GM12878 (cell line): ENCODE results near the gene FBXO21. TPM values are rescaled to one million over a fixed set of nuclear protein-coding genes. Genes with fewer than 3 reads are reported as not detected.
"Not testable (repeated sequence)": the region's sequence is repeated elsewhere in the genome, so short reads cannot be mapped to it uniquely, and the experiment has no call there.

ENCODE experiments used
- ATAC-seq: fragments of 200-7000 bp; cut with Tn5 transposase; 3 replicates; pipeline ENCODE4 v1.9.1; 2020; ENCODE audit warnings: mild to moderate bottlenecking, moderate library complexity
- BruUV-seq: library from RNA; stranded (reverse); fragments of 400-500 nt; replicated peaks from 2 replicates; lab custom pipeline; 2021; lab: Mats Ljungman, UMichigan
- CTCF ChIA-PET: fragments of 300-600 bp; sonication (Branson Sonifier 250); formaldehyde crosslinking; extraction: SDS; loops from one replicate; lab custom pipeline; 2021; ENCODE audit warnings: inconsistent platforms; lab: Yijun Ruan, JAX
- POLR2A ChIA-PET: fragments of 350-600 bp; formaldehyde crosslinking; extraction: SDS; loops from one replicate; lab custom pipeline; 2021; ENCODE audit warnings: inconsistent platforms; lab: Charles Lee
- RAD21 ChIA-PET: fragments of 300-600 bp; sonication (Branson Sonifier 250); formaldehyde crosslinking; loops from one replicate; lab custom pipeline; 2023; ENCODE audit warnings: antibody characterized with exemption; ENCODE audit not compliant: unreplicated experiment; lab: Charles Lee
- SMC1A ChIA-PET: fragments of 300-600 bp; sonication (Branson Sonifier 250); formaldehyde crosslinking; loops from one replicate; lab custom pipeline; 2023; ENCODE audit not compliant: unreplicated experiment, uncharacterized antibody; lab: Charles Lee
- DNase-seq: peaks from one replicate; pipeline ENCODE4 v3.0.0-alpha.2; 2011; ENCODE audit warnings: low read depth, low spot score
- FAIRE-seq: peaks from 3 replicates; lab custom pipeline; 2011; peaks lifted over from hg19 to GRCh38; lab: Jason Lieb, UNC
- H2AFZ ChIP-seq: 2 replicates; pipeline ENCODE4 v1.6.0; 2011; ENCODE audit warnings: low read depth, low read length, control low read depth; ENCODE audit not compliant: control insufficient read depth
- H3K27ac ChIP-seq: 2 replicates; pipeline ENCODE4 v1.5.1; 2011; ENCODE audit warnings: control low read depth; ENCODE audit not compliant: control insufficient read depth, insufficient read depth
- H3K27me3 ChIP-seq, 2 experiments: replicated peaks in 1 of 2; 2 replicates each; pipeline versions ENCODE4 v1.6.0 to v1.6.1; 2011; ENCODE audit warnings: low read length in 1 of 2; ENCODE audit not compliant: control insufficient read depth in 2 of 2, insufficient read depth in 2 of 2
- H3K36me3 ChIP-seq, 2 experiments: 2 replicates each; pipeline ENCODE4 v1.5.1; 2011; ENCODE audit warnings: low read length in 1 of 2; ENCODE audit not compliant: control insufficient read depth in 2 of 2, insufficient read depth in 2 of 2
- H3K4me1 ChIP-seq: 2 replicates; pipeline ENCODE4 v1.6.1; 2011; ENCODE audit warnings: mild to moderate bottlenecking, low read length, moderate library complexity, mixed read lengths; ENCODE audit not compliant: control insufficient read depth, insufficient read depth
- H3K4me2 ChIP-seq: 2 replicates; pipeline ENCODE4 v1.6.0; 2011; ENCODE audit warnings: control low read depth; ENCODE audit not compliant: control insufficient read depth, insufficient read depth
- H3K4me3 ChIP-seq: fragments of 200-600 bp; sonication (generic); 2 replicates; pipeline ENCODE4 v1.5.1; 2016
- H3K79me2 ChIP-seq: 2 replicates; pipeline ENCODE4 v1.6.0; 2011; ENCODE audit warnings: low read length; ENCODE audit not compliant: control insufficient read depth, insufficient read depth
- H3K9ac ChIP-seq: 2 replicates; pipeline ENCODE4 v1.8.0; 2011; ENCODE audit warnings: low read length, control low read depth, mixed read lengths; ENCODE audit not compliant: control insufficient read depth, insufficient read depth
- H3K9me3 ChIP-seq: replicated peaks from 3 replicates; pipeline ENCODE4 v1.5.1; 2011; ENCODE audit warnings: mild to moderate bottlenecking, low read length; ENCODE audit not compliant: control insufficient read depth, insufficient read depth
- H4K20me1 ChIP-seq: 2 replicates; pipeline ENCODE4 v1.6.0; 2011; ENCODE audit not compliant: control insufficient read depth, insufficient read depth
- BHLHE40 ChIP-seq, 2 experiments: fragments of 450-650 bp in 1 of 2; IDR thresholded peaks; 2 replicates each; pipeline ENCODE4 v1.6.1; 2011 to 2017; ENCODE audit warnings: low read depth in 2 of 2, borderline replicate concordance in 1 of 2, improper control_type of control experiment in 1 of 2, low read length in 1 of 2, mild to moderate bottlenecking in 1 of 2
- IRF4 ChIP-seq: IDR thresholded peaks from 2 replicates; pipeline ENCODE4 v1.6.1; 2011; ENCODE audit warnings: low read depth, low read length
- KAT2A ChIP-seq: conservative IDR thresholded peaks from 2 replicates; pipeline ENCODE4 v1.6.1; 2011; ENCODE audit warnings: low read depth, low read length; ENCODE audit not compliant: control insufficient read depth
- MEF2A ChIP-seq: IDR thresholded peaks from 2 replicates; pipeline ENCODE4 v1.6.1; 2011; ENCODE audit warnings: low read depth, mild to moderate bottlenecking, low read length, moderate library complexity; ENCODE audit not compliant: insufficient read depth
- MTA3 ChIP-seq: IDR thresholded peaks from 2 replicates; pipeline ENCODE4 v1.6.1; 2012; ENCODE audit warnings: low read length, inconsistent platforms, borderline replicate concordance
- NFIC ChIP-seq: IDR thresholded peaks from 2 replicates; pipeline ENCODE4 v1.6.1; 2012; ENCODE audit warnings: low read depth, mild to moderate bottlenecking, inconsistent platforms, low read length, moderate library complexity
- SPI1 ChIP-seq: IDR thresholded peaks from 2 replicates; pipeline ENCODE4 v1.6.1; 2011; ENCODE audit warnings: low read depth, mild to moderate bottlenecking, low read length, moderate library complexity, borderline replicate concordance; ENCODE audit not compliant: insufficient read depth
- WGBS: methylation state at CpG from one replicate; pipeline ENCODE4 v1.1.6; 2016; ENCODE audit warnings: low lambda C conversion rate; ENCODE audit not compliant: insufficient replicate concordance, insufficient coverage; ENCODE audit errors: missing lambda C conversion rate; 5-methylcytosine and 5-hydroxymethylcytosine counted together
- in situ Hi-C: fragments of 300-500 bp; cut with MboI; formaldehyde crosslinking; loops from 9 replicates; pipeline ENCODE4 v1.14.3; 2018; ENCODE audit warnings: mixed read lengths
- intact Hi-C: fragments of 100-400 bp; cut with micrococcal nuclease; formaldehyde crosslinking; loops from one replicate; pipeline ENCODE4 v1.14.2; 2022; ENCODE audit not compliant: unreplicated experiment
- polyA plus RNA-seq, 11 experiments: library from polyadenylated mRNA; depleted of rRNA in 4 of 11; unstranded in 6 of 11; stranded (reverse) in 5 of 11; fragments of >200 nt; fragmentation: Nextera tagmentation in 4 of 11; fragmentation: Illumina TruSeq in 1 of 11; extraction: Ambion mirVana in 4 of 11; extraction: Trizol in 1 of 11; gene quantifications; 1 replicate in 1 of 11; 2 replicates in 10 of 11; pipeline versions ENCODE4 v1.2.1 to v1.2.3, GENCODE V29; 2011 to 2016; ENCODE audit warnings: inconsistent platforms in 2 of 11, missing spikeins in 2 of 11, low read depth in 1 of 11
- total RNA-seq, 4 experiments: library from RNA; depleted of rRNA in 3 of 4; stranded (reverse); fragments of >200 nt in 3 of 4; fragmentation: Illumina TruSeq in 1 of 4; extraction: Trizol in 1 of 4; gene quantifications; 2 replicates each; pipeline versions ENCODE4 v1.2.1 to v1.2.3, GENCODE V29; 2013 to 2021

The FBXO21 gene
- total and polyA plus RNA-seq, 10 of the 15 experiments (the other 5 are each of a cell fraction or from before 2014, with no cell fraction given) = 5.5 to 32.6 (median 18.9) TPM

- TF ChIP-seq NFIC = peak; percentile 61; the same call in 1 of the 2 replicates
- TF ChIP-seq MTA3 = 0 out of 2 replicates have a peak, but pooled peaks have one; percentile 52
- no peak for TF ChIP-seq IRF4
- TF ChIP-seq SPI1 = no peak; the same call in 1 of the 2 replicates
- TF ChIP-seq BHLHE40 (IDR thresholded peaks at IDR 0.05; ENCODE audit: borderline replicate concordance in 1 of 2, low read depth in 2 of 2, low read length in 1 of 2) = peak in 1 of 2 experiments; percentile 53; a peak in 1 of 4 replicates
These were observed 84.4 kb downstream of the FBXO21 start (continued) for GRCh38 chr12:117105902-117106301.

GRCh38 chr12:117104003-117104402 lies 86.3 kb downstream of the FBXO21 start:
- 39% methylated on average over 2 of the region's 2 CpGs for WGBS
- DNase-seq, BruUV-seq, H3K4me3 ChIP-seq, RAD21 ChIA-PET, H3K36me3 ChIP-seq, FAIRE-seq, H3K27me3 ChIP-seq, H3K4me2 ChIP-seq, CTCF ChIA-PET, SMC1A ChIA-PET, H3K9ac ChIP-seq, H3K4me1 ChIP-seq, H3K79me2 ChIP-seq, H3K27ac ChIP-seq, ATAC-seq, in situ Hi-C loops, H2AFZ ChIP-seq, intact Hi-C loops, H4K20me1 ChIP-seq, H3K9me3 ChIP-seq: not testable (repeated sequence)
- POLR2A ChIA-PET = interaction anchor here (1.4 kb wide), 1 partner anchor 38 kb away, joined by 4 read pairs; no protein-coding TSS in a partner anchor

- intact Hi-C loops = no loop called here
- H3K36me3 ChIP-seq = no peaks in the 10 kb centered on the region
- CTCF ChIA-PET = interaction anchor here (0.6 to 2.6 kb wide), 2 partner anchors 18 to 1128 kb away, joined by 3 to 7 read pairs; no protein-coding TSS in a partner anchor
- H2AFZ ChIP-seq = no peak overlapping the region
- H3K9ac ChIP-seq = no peak overlapping the region
- TF ChIP-seq MEF2A (no peak), KAT2A (no peak)
- TF ChIP-seq, all 136 proteins: peak for 0
- Histone ChIP-seq H3K4me3 (no peak overlapping the region), H3K4me2 (no peak overlapping the region), H3K4me1 (no peaks in the 10 kb centered on the region), H3K79me2 (peaks cover 3% of the 10 kb centered on the region; the same call in 1 of the 2 replicates), H4K20me1 (peaks cover 2% of the 10 kb centered on the region; the same call in 1 of the 2 replicates), H3K27me3 (peaks cover 0 to 5% of the 10 kb centered on the region in 2 experiments; a peak in 3 of 4 replicates), H3K27ac (no peak overlapping the region), H3K9me3 (no peaks in the 10 kb centered on the region)
- DNase-seq = no peak
- BruUV-seq = no TSS peak
- in situ Hi-C loops = no loop called here
- ChIA-PET SMC1A (interaction anchor here (0.8 kb wide), 1 partner anchor 17 kb away, joined by 3 read pairs; no protein-coding TSS in a partner anchor), RAD21 (no interaction called here), POLR2A (no interaction called here)
- WGBS = 98% methylated on average over 3 of the region's 3 CpGs
- no peak for ATAC-seq
- no peak for FAIRE-seq
These were observed 87.5 kb downstream of the FBXO21 start for GRCh38 chr12:117102800-117103181.
